ENCODE measurements around the gene CD37. TPM values are rescaled to one million over a fixed set of nuclear protein-coding genes. Genes with fewer than 3 reads are reported as not detected.
"Not testable (repeated sequence)": the region's sequence is repeated elsewhere in the genome, so short reads cannot be mapped to it uniquely, and the experiment has no call there.

The CD37 gene, protein sequence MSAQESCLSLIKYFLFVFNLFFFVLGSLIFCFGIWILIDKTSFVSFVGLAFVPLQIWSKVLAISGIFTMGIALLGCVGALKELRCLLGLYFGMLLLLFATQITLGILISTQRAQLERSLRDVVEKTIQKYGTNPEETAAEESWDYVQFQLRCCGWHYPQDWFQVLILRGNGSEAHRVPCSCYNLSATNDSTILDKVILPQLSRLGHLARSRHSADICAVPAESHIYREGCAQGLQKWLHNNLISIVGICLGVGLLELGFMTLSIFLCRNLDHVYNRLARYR
- total RNA-seq (2022) (not detected in 2 replicates), Bru-seq, nascent RNA (not detected), BruChase-seq, experiment 1, labeled RNA remaining after a 2-hour chase (not detected), BruChase-seq, experiment 2, labeled RNA remaining after a 6-hour chase (not detected)
- long read RNA-seq: 0 reads

DNA sequence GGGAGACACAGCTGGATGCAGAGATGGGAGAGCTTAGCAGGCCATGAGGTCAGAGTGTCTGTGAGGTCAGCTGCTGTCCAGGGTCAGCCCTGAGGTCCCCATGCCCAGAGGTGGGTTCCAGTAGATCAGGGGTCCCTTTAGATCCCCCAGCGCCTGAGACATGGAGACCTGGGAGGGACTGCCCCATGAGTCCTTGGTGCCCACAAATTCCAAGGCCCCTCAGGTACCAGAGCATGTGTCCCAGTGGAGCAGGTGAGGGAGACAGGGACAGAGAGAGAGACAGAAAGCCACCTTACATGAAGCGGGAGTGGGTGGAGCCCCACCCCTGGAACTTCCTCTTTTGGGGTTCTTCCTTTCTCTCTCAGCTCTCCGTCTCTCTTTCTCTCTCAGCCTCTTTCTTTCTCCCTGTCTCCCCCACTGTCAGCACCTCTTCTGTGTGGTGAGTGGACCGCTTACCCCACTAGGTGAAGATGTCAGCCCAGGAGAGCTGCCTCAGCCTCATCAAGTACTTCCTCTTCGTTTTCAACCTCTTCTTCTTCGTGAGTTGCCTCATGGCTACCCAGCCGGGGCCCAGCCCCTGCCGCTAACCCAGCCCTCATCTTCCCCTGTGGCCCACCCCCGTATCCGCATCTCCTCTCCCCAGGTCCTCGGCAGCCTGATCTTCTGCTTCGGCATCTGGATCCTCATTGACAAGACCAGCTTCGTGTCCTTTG is at the start of gene CD37:
TSS of gene CD37 (plus strand) at position 336 of the 713 bp plus-strand sequence. CDS start at position 471, 135 bp downstream.
- H3K9me3 ChIP-seq: no peaks in the 10 kb centered on the region
- TF ChIP-seq, protein P1, sequence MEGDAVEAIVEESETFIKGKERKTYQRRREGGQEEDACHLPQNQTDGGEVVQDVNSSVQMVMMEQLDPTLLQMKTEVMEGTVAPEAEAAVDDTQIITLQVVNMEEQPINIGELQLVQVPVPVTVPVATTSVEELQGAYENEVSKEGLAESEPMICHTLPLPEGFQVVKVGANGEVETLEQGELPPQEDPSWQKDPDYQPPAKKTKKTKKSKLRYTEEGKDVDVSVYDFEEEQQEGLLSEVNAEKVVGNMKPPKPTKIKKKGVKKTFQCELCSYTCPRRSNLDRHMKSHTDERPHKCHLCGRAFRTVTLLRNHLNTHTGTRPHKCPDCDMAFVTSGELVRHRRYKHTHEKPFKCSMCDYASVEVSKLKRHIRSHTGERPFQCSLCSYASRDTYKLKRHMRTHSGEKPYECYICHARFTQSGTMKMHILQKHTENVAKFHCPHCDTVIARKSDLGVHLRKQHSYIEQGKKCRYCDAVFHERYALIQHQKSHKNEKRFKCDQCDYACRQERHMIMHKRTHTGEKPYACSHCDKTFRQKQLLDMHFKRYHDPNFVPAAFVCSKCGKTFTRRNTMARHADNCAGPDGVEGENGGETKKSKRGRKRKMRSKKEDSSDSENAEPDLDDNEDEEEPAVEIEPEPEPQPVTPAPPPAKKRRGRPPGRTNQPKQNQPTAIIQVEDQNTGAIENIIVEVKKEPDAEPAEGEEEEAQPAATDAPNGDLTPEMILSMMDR (IDR thresholded peaks at IDR 0.05; ENCODE audit: insufficient read depth in 1 of 2, low read depth in 1 of 2, low read length in 1 of 2, severe bottlenecking in 1 of 2, unreplicated experiment in 1 of 2): no peak
- H3K27me3 Mint-ChIP-seq (ENCODE audit: insufficient read depth, unreplicated experiment): no peaks in the 10 kb centered on the region
- intact Hi-C loops (cut with micrococcal nuclease; ENCODE audit: unreplicated experiment): no loop called here
- H3K4me3 ChIP-seq (ENCODE audit: low read depth, low read length): no peak within 1 kb of the TSS
- BruUV-seq (replicated peaks): no TSS peak
- no peak within 1 kb of the TSS for H3K27ac Mint-ChIP-seq (ENCODE audit: unreplicated experiment)
- ChIA-PET POLR2A (no interaction called here), CTCF (no interaction called here)
- H3K36me3 Mint-ChIP-seq (ENCODE audit: insufficient read depth, unreplicated experiment): peaks cover 9% of the 10 kb centered on the region
- peaks cover 5% of the 10 kb centered on the region for H3K4me1 ChIP-seq
- H3K4me1 Mint-ChIP-seq (ENCODE audit: low read depth, unreplicated experiment): peaks cover 13% of the 10 kb centered on the region
- DNase-seq: peak in 1 of 2 experiments; percentile 29
- H3K4me3 Mint-ChIP-seq (ENCODE audit: unreplicated experiment): no peak within 1 kb of the TSS
- H3K27me3 ChIP-seq (replicated peaks; ENCODE audit: control insufficient read depth, insufficient read depth, low read length): no peaks in the 10 kb centered on the region
- H3K9me3 Mint-ChIP-seq (ENCODE audit: unreplicated experiment): no peaks in the 10 kb centered on the region
- no peaks in the 10 kb centered on the region for H3K36me3 ChIP-seq (ENCODE audit: control insufficient read depth, insufficient read depth, low read length)

DNA sequence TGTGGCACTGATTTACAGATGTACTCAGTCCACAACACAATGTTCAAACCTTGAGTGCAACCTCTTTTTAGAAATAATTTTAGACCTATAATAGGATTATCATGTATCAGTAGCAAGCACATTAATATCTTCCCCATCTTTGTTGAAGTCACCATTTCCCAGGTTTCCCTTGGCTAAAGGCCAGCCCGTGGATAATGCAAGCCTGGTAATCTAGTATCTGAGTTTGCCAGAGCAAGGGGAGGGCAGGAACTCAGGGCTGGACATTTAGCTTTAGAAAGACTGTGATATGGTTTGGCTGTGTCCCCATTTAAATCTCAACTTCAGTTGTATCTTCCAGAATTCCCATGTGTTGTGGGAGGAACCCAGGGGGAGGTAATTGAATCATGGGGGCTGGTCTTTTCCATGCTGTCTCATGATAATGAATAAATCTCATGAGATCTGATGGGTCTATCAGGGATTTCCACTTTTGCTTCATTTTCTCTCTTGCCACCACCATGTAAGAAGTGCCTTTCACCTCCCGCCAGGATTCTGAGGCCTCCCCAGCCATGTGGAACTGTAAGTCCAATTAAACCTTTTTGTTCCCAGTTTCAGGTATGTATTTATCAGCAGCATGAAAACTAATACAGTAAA is 48.0 kb upstream of the CD37 start:
- BruUV-seq (replicated peaks): no TSS peak

DNA sequence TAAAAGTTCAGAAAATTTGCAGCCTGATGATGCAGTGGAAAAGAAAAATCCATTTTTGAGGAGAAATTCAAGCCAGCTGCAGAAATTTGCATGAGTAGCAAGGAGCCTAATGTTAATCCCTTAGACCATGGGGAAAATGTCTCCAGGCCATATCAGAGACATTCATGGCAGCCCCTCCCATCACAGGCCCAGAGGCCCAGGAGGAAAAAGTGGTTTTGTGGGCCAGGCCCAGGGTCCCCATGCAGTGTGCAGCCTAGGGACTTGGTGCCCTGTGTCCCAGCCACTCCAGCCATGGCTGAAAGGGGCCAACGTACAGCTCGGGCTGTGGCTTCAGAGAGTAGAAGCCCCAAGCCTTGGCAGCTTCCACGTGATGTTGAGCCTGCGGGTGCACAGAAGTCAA is 47.0 kb upstream of the CD37 start:
- H3K4me1 Mint-ChIP-seq (ENCODE audit: low read depth, unreplicated experiment); H3K4me3 ChIP-seq (ENCODE audit: low read depth, low read length); intact Hi-C loops (cut with micrococcal nuclease; ENCODE audit: unreplicated experiment); DNase-seq; BruUV-seq (replicated peaks); H3K9me3 ChIP-seq; CTCF ChIA-PET; H3K27me3 Mint-ChIP-seq (ENCODE audit: insufficient read depth, unreplicated experiment); POLR2A ChIA-PET; H3K4me3 Mint-ChIP-seq (ENCODE audit: unreplicated experiment); H3K27me3 ChIP-seq (replicated peaks; ENCODE audit: control insufficient read depth, insufficient read depth, low read length); H3K27ac Mint-ChIP-seq (ENCODE audit: unreplicated experiment); H3K36me3 Mint-ChIP-seq (ENCODE audit: insufficient read depth, unreplicated experiment); H3K4me1 ChIP-seq; H3K36me3 ChIP-seq (ENCODE audit: control insufficient read depth, insufficient read depth, low read length): not testable (repeated sequence)
- peaks cover 10% of the 10 kb centered on the region for H3K9me3 Mint-ChIP-seq (ENCODE audit: unreplicated experiment)

More for the DNA sequence above, 48.0 kb upstream of the CD37 start:
- no peaks in the 10 kb centered on the region for H3K4me1 ChIP-seq
- H3K4me3 Mint-ChIP-seq (ENCODE audit: unreplicated experiment): no peak overlapping the region
- peaks cover 10% of the 10 kb centered on the region for H3K9me3 Mint-ChIP-seq (ENCODE audit: unreplicated experiment)
- intact Hi-C loops (cut with micrococcal nuclease; ENCODE audit: unreplicated experiment): no loop called here
- no peaks in the 10 kb centered on the region for H3K27me3 ChIP-seq (replicated peaks; ENCODE audit: control insufficient read depth, insufficient read depth, low read length)
- no peaks in the 10 kb centered on the region for H3K36me3 Mint-ChIP-seq (ENCODE audit: insufficient read depth, unreplicated experiment)
- H3K4me1 Mint-ChIP-seq (ENCODE audit: low read depth, unreplicated experiment): no peaks in the 10 kb centered on the region
- TF ChIP-seq, protein P1 (IDR thresholded peaks at IDR 0.05; ENCODE audit: insufficient read depth in 1 of 2, low read depth in 1 of 2, low read length in 1 of 2, severe bottlenecking in 1 of 2, unreplicated experiment in 1 of 2): no peak
- no peaks in the 10 kb centered on the region for H3K27me3 Mint-ChIP-seq (ENCODE audit: insufficient read depth, unreplicated experiment)
- H3K27ac Mint-ChIP-seq (ENCODE audit: unreplicated experiment): no peak overlapping the region
- no peak for DNase-seq
- no peaks in the 10 kb centered on the region for H3K36me3 ChIP-seq (ENCODE audit: control insufficient read depth, insufficient read depth, low read length)
- peaks cover 7% of the 10 kb centered on the region; the same call in 1 of the 2 replicates for H3K9me3 ChIP-seq
- CTCF ChIA-PET: no interaction called here
- POLR2A ChIA-PET: no interaction called here
- no peak overlapping the region for H3K4me3 ChIP-seq (ENCODE audit: low read depth, low read length)

DNA sequence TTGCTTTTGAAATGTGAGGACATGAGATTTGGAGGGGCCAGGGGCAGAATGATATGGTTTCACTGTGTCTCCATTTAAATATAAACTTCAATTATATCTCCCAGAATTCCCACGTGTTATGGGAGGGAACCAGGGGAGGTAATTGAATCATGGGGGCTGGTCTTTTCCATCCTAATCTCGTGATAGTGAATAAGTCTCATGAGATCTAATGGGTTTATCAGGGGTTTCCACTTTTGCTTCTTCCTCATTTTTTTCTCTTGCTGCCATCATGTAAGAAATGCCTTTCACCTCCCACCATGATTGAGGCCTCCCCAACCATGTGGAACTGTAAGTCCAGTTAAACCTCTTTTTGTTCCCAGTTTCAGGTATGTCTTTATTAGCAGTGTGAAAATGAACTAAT is 45.9 kb upstream of the CD37 start:
- H3K4me3 Mint-ChIP-seq (ENCODE audit: unreplicated experiment); H3K9me3 ChIP-seq; H3K4me1 ChIP-seq; DNase-seq; H3K27ac Mint-ChIP-seq (ENCODE audit: unreplicated experiment); H3K27me3 ChIP-seq (replicated peaks; ENCODE audit: control insufficient read depth, insufficient read depth, low read length); BruUV-seq (replicated peaks); CTCF ChIA-PET; H3K36me3 Mint-ChIP-seq (ENCODE audit: insufficient read depth, unreplicated experiment); H3K36me3 ChIP-seq (ENCODE audit: control insufficient read depth, insufficient read depth, low read length); intact Hi-C loops (cut with micrococcal nuclease; ENCODE audit: unreplicated experiment); POLR2A ChIA-PET; H3K4me1 Mint-ChIP-seq (ENCODE audit: low read depth, unreplicated experiment); H3K4me3 ChIP-seq (ENCODE audit: low read depth, low read length); H3K27me3 Mint-ChIP-seq (ENCODE audit: insufficient read depth, unreplicated experiment): not testable (repeated sequence)
- H3K9me3 Mint-ChIP-seq (ENCODE audit: unreplicated experiment): peaks cover 10% of the 10 kb centered on the region
